ENCODE results near the gene MACROH2A2.

DNA sequence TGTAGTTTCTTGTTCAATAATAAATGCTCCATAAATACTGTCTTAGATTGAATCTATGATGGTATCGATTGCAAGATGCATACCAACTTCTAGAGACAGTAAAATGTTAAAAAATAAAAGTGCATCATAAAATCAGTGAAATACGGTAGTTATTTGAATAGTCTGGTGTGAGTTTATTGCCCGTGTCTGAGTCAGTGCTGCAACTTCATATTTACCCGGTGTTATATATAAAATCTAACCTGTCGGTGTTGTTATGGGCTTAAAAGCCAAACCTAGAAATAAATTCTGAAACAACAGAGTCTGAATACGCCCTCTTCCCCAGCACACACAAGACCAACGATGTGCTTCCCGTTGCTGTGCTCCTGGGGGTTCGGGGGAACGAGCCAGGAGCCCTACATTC, 16.3 kb downstream of the MACROH2A2 start:
- TF ChIP-seq, protein P1, sequence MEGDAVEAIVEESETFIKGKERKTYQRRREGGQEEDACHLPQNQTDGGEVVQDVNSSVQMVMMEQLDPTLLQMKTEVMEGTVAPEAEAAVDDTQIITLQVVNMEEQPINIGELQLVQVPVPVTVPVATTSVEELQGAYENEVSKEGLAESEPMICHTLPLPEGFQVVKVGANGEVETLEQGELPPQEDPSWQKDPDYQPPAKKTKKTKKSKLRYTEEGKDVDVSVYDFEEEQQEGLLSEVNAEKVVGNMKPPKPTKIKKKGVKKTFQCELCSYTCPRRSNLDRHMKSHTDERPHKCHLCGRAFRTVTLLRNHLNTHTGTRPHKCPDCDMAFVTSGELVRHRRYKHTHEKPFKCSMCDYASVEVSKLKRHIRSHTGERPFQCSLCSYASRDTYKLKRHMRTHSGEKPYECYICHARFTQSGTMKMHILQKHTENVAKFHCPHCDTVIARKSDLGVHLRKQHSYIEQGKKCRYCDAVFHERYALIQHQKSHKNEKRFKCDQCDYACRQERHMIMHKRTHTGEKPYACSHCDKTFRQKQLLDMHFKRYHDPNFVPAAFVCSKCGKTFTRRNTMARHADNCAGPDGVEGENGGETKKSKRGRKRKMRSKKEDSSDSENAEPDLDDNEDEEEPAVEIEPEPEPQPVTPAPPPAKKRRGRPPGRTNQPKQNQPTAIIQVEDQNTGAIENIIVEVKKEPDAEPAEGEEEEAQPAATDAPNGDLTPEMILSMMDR (IDR thresholded peaks at IDR 0.05) = no peak
- no peak for TF ChIP-seq POLR2AphosphoS5 (IDR thresholded peaks at IDR 0.05)
